Middle frontal gyrus (tissue), 1 donor: ENCODE measurements around the gene TIGD6.
"Not testable (repeated sequence)": the region's sequence is repeated elsewhere in the genome, so short reads cannot be mapped to it uniquely, and the experiment has no call there.

Experiments used
- DNase-seq: peaks from one replicate; pipeline ENCODE4 v3.0.0-alpha.2; 2015; ENCODE audit warnings: low spot score; ENCODE audit errors: extremely low spot score

The TIGD6 gene

GRCh38 chr5:150000256-150000989, at the start of gene TIGD6, which contains the start of gene HMGXB3:
Gene TIGD6 (minus strand): TSS chr5:150000654. CDS start chr5:149996348, 4,306 bp downstream.
Gene HMGXB3 (plus strand): TSS chr5:150000739. CDS start chr5:150004853, 4,114 bp downstream.
- DNase-seq, result peak; percentile 88

- no peak for DNase-seq
Observed at GRCh38 chr5:150046031-150046430, 45.6 kb upstream of the TIGD6 start.

GRCh38 chr5:150045549-150045948, 45.1 kb upstream of the TIGD6 start:
- DNase-seq, result no peak

- DNase-seq, result no peak
Observed at GRCh38 chr5:150044712-150045111, 44.3 kb upstream of the TIGD6 start.

- DNase-seq, result no peak
Observed at GRCh38 chr5:150044329-150044681, 43.9 kb upstream of the TIGD6 start.

DNA sequence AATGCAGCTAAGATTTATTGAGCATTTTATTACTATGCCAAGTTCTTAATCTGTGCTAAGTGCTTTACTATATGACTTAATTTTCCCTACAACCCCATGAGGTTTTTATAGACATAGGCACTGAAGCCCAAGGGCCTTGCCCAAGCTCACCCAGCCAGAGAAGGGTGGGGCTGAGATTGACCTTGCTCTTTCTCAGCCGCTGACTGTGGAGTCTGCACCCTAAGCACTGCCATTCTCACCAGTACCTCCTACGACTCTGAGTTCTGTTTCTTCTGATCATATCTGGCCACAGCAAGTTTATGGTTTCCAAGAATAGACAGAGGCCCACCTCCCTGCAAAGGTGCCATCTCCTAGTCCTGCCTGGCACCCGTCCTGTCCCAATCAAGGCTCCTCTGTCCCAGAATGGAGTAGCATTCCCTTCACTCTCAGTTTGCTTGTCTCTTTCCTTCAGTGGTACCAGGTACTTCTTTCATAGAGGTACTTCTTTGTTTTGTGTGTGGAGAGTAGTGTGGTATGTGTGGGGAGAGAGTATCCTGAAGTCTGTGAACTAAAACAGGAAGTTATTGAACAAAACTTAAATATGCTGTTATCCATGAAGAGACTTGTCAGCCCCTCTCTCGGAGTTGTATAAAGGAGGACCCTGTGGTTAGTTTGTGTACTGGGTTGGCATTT, 43.3 kb upstream of the TIGD6 start:
- no peak for DNase-seq

DNA sequence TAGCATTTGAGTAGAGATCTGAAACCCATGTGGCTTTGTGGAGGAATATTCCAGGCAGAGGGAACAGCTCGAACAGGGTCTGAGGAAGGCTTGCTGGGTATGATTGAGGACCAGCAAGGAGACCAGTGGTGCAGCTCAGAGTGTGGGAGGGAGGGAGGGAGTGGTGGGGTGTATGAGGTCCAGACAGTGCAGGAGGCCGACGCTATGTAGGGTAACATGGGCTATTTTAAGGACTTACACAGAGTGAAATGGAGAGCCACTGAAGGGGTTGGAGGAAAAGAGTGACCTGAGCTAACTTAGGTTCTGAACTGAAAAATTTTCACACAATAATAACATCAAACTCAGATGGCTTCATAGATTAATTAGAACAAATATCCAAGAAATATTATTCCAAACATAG, 42.0 kb upstream of the TIGD6 start:
- no peak for DNase-seq

GRCh38 chr5:150038547-150038946, 38.1 kb upstream of the TIGD6 start:
- DNase-seq, result no peak

GRCh38 chr5:150036513-150036912, 36.1 kb upstream of the TIGD6 start:
- DNase-seq, result no peak

GRCh38 chr5:150035139-150035895, 34.9 kb upstream of the TIGD6 start:
- no peak for DNase-seq

DNA sequence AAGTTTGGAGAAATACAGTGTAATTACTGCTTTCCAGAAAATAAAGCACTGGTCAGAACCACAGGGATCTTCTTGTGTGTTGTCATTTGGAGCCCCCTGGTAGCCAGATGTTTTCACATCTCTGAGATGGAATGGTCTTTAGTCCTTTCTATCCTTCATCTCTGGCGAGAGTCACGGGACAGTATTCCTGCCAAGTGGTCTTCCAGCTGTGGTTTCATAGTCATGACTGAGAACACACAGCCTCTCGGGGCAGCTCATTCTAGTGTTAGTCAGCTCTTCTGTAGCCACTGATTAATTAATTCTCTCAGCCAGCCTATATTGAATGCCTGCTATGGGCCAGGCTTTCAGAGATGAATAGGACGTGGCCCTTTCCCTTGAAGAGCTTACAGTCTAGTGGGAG, 34.2 kb upstream of the TIGD6 start:
- DNase-seq, result no peak

DNA sequence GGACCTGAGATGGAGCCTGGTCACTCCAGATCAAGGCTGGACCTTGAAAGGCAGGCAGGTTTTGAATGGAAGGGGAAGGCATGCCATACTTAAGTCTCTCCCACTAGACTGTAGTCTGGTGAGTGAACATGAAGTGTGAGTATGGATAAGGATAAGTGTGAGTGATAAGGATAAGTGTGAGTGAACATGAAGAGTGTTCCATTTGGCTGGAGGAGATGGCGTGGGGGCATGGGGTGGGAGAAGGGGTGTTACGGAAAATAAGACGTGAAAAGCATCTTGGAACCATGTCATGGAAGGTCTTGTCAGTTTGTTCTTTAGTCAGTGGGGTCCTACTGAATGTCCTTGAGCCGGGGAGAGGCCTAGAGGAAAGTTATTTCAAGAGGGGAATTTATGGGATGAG, 32.9 kb upstream of the TIGD6 start:
- no peak for DNase-seq

DNA sequence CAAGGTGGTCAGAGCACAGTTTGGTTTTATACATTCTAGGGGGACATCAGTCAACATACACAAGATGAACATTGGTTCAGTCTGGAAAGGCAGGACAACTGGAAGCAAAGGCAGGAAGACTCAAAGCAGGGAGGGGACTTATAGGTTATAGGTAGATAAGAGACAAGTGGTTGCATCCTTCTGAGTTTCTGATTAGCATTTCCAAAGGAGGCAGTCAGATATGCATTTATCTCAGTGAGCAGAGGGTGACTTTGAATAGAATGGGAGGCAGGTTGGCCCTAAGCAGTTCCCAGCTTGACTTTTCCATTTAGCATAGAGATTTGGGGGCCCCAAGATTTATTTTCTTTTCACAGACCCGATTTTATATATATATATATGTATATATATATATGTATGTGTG, 27.6 kb upstream of the TIGD6 start:
- DNase-seq, result not testable (repeated sequence)

DNA sequence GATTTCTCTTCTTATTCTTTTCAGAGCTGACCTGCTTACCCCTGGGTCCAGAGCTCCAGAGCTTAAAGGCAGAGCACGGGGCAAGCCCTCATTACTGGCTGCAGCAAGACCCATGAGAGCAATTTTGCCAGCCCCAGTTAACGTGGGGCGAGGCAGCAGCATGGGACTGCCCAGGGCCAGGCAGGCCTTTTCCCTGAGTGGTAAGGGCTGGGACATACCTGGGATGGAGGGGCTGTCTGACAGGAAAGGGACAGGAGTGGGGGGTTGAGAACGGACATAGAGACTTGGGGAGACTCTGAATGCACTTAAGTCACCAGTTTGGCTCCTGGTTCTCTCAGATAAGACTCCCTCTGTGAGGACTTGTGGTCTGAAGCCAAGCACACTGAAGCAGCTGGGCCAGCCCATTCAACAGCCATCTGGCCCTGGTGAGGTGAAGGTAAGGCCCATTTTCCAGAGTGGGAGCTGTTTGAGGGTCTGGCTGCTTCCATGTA, 26.3 kb upstream of the TIGD6 start:
- DNase-seq, result no peak

DNA sequence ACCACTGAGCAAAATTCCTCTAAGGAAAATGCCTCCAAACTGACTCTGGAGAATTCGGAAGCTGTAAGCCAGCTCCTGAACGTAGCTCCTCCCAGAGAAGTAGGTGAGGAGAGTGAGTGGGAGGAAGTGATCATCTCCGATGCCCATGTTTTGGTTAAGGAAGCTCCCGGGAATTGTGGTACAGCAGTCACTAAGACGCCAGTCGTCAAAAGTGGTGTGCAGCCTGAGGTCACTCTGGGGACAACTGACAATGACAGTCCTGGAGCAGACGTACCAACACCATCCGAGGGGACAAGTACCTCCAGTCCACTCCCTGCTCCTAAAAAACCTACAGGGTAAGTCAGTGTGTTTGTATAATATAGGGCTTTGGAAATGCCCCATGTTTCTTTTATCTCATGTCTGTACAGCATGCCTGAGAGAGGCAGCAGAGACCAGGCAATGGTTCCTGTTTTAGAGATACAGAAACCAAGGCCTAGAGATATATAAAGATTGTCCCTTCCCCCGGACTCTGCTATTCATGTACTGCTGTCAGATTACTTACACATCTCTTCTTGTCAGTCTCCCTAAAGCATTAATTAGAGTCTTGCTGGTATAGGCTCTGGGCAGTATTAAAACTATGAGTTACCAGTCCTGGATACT, 24.0 kb upstream of the TIGD6 start:
- DNase-seq, result no peak

DNA sequence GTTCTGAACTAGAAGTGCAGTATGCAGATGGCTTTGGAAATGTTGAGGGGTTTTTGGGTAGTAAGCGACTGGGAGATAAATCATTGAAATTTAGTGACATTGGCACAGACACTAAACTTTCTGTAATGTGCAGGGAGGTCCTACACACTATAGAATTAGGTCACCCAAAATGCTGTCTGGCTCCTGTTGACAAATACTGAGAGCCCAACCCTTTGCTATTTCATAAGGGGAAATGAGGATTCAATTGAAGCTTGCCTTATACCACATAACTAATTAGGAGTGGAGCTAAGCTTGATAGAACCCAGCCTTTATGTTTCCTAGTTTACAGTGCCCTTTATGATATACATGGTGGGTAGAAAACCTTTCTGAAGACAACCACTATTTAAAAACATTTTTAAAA, 22.7 kb upstream of the TIGD6 start:
- DNase-seq, result no peak

DNA sequence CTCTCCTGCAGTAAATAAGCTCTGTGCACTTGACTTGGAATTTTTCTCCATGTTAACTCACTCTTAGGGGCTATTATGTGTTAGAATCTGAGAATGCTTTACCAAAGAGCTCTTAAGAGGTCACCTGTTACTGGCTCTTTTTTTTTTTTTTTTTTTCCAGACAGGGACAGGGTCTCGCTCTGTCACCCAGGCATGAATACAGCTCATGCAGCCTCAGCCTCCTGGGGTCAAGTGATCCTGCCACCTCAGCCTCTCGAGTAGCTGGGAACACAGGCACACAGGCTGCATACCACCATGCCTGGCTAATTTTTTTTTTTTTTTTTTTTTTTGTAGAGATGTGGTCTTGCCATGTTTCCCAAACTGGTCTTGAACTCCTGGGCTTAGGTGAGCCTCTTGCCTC, 22.2 kb upstream of the TIGD6 start:
- DNase-seq, result no peak

DNA sequence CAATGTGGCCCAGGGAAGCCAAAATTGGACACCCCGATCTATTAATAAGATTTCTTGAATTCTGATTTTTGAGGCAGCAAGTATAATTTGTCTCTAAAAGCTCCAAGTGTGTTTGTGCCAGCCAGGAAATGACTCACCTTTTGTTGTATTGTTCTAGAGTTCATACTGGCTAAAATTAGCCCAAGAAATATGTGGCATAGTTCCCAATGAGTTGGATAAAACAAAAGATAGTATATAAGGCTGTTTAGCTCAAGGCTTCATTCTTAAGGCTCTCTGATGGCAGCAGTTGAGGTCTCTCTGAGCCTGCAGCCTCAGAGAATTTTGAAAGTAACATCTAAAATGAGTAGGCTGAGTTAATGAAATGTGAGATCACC, 21.7 kb upstream of the TIGD6 start:
- DNase-seq, result no peak

- no peak for DNase-seq
Observed at GRCh38 chr5:150021491-150022157, 21.2 kb upstream of the TIGD6 start.

- DNase-seq, result no peak
Observed at GRCh38 chr5:150020249-150020648, 19.8 kb upstream of the TIGD6 start.
